T-helper 2 cell treated with Interferon-gamma antibody and Interleukin-4, amounts not matched to agents 5 μg/mL and 100 μg/mL, for 36 hours (primary cell): ENCODE results near the gene ZNF215.
A peak's percentile ranks its signal among the peaks of the same experiment; 100 is the strongest.
"Not testable (repeated sequence)": the region's sequence is repeated elsewhere in the genome, so short reads cannot be mapped to it uniquely, and the experiment has no call there.

Source experiments
- DNase-seq: peaks from one replicate; pipeline ENCODE4 v3.0.0; 2021; ENCODE audit warnings: low spot score
- H3K27ac Mint-ChIP-seq: one replicate; pipeline ENCODE4 v1.8.0; 2021; ENCODE audit warnings: mild to moderate bottlenecking, mixed read lengths
- H3K27me3 Mint-ChIP-seq: one replicate; pipeline ENCODE4 v1.8.0; 2021; ENCODE audit warnings: low read depth, mixed read lengths
- H3K36me3 Mint-ChIP-seq: one replicate; pipeline ENCODE4 v1.8.0; 2021; ENCODE audit warnings: low read depth, mixed read lengths
- H3K4me1 Mint-ChIP-seq: one replicate; pipeline ENCODE4 v1.8.0; 2021; ENCODE audit warnings: low read depth, mixed read lengths
- H3K4me3 Mint-ChIP-seq: one replicate; pipeline ENCODE4 v1.8.0; 2022; ENCODE audit warnings: mild to moderate bottlenecking, moderate library complexity, mixed read lengths
- H3K9me3 Mint-ChIP-seq: one replicate; pipeline ENCODE4 v1.8.0; 2021; ENCODE audit warnings: mixed read lengths

The ZNF215 gene

DNA sequence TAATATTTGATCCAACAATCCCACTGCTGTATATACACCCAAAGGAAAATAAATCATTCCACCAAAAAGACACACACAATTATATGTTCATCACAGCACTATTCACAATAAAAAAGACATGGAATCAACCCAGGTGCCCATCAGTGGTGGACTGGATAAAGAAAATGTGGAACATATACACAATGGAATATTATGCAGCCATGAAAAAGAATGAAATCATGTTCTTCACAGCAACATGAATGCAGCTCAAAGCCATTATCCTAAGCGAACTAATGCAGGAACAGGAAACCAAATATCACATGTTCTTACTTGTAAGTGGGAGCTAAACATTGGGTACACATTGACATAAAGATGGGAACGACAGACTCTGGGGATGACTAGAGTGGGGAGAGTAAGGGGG lies 6.5 kb upstream of the ZNF215 start:
- Mint-ChIP-seq H3K9me3 (no peaks in the 10 kb centered on the region), H3K36me3 (no peaks in the 10 kb centered on the region)

DNA sequence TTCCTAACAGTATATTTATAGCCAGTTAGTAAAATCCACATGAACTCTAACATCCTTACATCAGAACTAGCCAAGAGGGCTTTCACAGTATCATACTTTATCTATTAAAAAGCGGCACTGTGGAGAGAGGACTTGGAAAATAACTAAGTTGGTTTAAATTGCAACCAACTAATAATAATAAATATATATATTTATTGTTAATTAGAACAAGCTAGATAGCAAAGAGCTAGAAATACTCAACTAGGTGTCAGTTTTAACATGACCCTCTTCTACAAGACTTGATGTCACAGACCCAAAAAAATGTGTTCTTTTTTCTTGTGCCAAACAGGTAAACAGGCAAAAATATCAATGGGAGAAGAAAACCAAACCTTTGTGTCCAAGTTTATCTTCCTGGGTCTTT lies 5.5 kb upstream of the ZNF215 start, which contains the start of gene OR2D3:
TSS of gene OR2D3 (plus strand) at position 301 of the 400 bp plus-strand sequence. CDS start at position 301, 0 bp downstream.
- Mint-ChIP-seq H3K27ac (no peak within 1 kb of the TSS), H3K9me3 (no peaks in the 10 kb centered on the region), H3K4me1 (peaks cover 3% of the 10 kb centered on the region), H3K4me3 (no peak within 1 kb of the TSS), H3K36me3 (no peaks in the 10 kb centered on the region), H3K27me3 (peaks cover 10% of the 10 kb centered on the region)
- no peak for DNase-seq

More for the DNA sequence above, 6.5 kb upstream of the ZNF215 start:
- no peak overlapping the region for H3K4me3 Mint-ChIP-seq
- peaks cover 7% of the 10 kb centered on the region for H3K27me3 Mint-ChIP-seq
- DNase-seq, result no peak
- H3K4me1 Mint-ChIP-seq, result no peaks in the 10 kb centered on the region
- no peak overlapping the region for H3K27ac Mint-ChIP-seq

DNA sequence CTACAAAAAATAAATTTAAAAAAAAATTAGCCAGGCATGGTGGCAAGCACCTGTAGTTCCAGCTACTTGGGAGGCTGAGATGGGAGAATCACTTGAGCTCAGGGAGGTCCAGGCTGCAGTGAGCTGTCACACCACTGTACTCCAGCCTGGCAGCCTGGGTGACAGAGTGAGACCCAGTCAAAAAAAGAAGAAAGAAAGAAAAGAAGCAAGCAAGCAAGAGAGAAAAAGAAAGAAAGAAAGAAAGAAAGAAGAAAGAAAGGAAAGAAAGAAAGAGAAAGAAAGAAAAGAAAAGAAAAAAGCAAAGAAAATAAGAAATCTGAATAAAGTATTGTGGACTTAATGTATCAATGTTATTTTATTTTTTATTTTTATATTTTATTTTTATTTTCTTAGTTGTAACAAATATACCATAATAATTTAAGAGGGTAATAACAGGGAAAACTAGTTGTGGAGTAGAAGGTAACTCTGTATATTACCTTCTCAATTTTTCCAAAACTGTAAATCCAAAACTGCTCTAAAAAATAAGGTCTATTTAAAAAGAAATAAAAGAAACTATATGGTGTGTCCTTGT lies 1.1 kb upstream of the ZNF215 start:
- Mint-ChIP-seq H3K27me3 (peaks cover 29% of the 10 kb centered on the region), H3K9me3 (no peaks in the 10 kb centered on the region), H3K4me3 (peak overlapping the region; percentile 90), H3K4me1 (peaks cover 19% of the 10 kb centered on the region), H3K36me3 (no peaks in the 10 kb centered on the region), H3K27ac (no peak overlapping the region)
- no peak for DNase-seq

DNA sequence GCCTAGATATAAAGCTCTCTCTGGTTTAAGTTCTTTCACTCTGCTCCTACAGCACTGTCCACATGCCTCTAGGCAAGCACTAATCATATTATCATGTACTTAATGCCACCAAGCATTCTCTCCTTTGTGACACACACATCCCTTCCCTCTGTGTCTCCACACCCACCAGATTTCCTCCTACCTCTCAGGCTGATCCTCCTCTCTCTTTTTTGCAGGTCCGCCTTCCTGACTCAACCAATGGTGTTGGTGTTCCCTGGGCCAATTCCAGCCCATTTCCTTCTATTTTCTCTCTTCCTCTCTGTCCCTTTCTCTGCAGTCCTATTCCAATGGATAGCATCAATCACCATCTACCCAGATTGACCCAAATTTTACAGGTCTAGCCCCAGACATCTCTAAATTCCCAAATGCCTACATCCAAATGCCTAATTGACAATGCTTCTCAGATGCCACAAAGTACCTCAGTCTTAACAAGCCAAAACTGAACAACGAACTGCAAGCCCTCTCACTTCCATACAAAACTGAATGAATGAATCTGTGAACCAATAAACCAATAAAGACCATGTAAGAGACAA lies 504 bp upstream of the ZNF215 start:
- peak overlapping the region; percentile 90 for H3K4me3 Mint-ChIP-seq
- H3K36me3 Mint-ChIP-seq, result no peaks in the 10 kb centered on the region
- peak overlapping the region; percentile 46 for H3K27ac Mint-ChIP-seq
- H3K27me3 Mint-ChIP-seq, result peaks cover 32% of the 10 kb centered on the region
- peaks cover 19% of the 10 kb centered on the region for H3K4me1 Mint-ChIP-seq
- no peaks in the 10 kb centered on the region for H3K9me3 Mint-ChIP-seq
- DNase-seq, result no peak

DNA sequence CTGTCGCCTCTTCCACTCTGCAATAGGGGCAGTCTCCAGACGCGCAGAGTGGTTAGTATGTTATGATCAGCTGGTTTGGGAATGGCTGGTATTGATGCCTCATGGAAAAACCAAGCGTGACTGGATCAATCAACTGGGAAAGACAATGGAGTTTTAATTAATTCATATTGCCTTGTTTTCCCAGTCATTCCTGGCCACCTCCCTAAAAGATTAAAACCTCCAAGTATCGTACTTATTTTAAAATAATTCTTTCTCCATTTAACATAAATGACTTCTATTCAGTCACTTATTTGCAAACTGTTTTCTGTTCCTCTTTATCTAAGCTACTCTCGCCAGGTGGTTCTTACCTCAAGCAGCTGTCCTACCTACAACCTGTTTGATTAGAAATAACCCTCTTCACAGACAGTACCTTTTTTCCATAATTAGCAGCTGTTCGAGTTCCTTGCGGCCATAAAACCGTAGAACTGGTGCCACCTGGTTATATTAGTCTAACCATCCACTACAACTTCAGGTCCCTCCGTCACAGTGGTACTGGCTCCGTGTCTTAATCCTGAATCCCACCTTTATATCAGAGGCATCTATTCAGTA lies 898 bp downstream of the ZNF215 start:
- Mint-ChIP-seq H3K36me3 (no peaks in the 10 kb centered on the region), H3K9me3 (no peaks in the 10 kb centered on the region)

DNA sequence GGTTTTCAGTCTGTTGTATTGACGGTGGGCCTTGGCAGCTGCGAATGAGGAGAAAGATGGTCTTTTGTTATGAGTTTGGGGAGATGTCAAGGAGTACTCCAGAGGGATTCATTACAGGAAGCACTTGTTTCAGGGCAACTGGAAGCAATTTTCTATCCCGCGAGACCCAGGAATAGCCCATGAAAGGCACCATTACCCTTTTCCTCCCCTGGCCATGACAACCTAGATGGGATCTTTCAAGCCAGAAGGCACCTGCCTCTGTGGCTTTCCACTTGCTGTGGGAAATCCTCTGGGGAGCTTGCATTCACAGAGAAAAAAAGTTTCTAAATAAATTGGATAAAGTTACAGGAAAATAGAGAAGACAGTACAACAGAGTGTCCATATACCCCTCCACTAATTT lies 2.7 kb downstream of the ZNF215 start:
- Mint-ChIP-seq H3K4me3 (no peak overlapping the region), H3K27me3 (peaks cover 30% of the 10 kb centered on the region), H3K9me3 (no peaks in the 10 kb centered on the region), H3K4me1 (peaks cover 30% of the 10 kb centered on the region), H3K27ac (no peak overlapping the region), H3K36me3 (peaks cover 7% of the 10 kb centered on the region)
- DNase-seq, result no peak

More for the DNA sequence above, 898 bp downstream of the ZNF215 start:
- Mint-ChIP-seq H3K4me3 (peak overlapping the region; percentile 90), H3K27ac (peak overlapping the region; percentile 29), H3K27me3 (peaks cover 32% of the 10 kb centered on the region), H3K4me1 (peaks cover 25% of the 10 kb centered on the region)
- no peak for DNase-seq

DNA sequence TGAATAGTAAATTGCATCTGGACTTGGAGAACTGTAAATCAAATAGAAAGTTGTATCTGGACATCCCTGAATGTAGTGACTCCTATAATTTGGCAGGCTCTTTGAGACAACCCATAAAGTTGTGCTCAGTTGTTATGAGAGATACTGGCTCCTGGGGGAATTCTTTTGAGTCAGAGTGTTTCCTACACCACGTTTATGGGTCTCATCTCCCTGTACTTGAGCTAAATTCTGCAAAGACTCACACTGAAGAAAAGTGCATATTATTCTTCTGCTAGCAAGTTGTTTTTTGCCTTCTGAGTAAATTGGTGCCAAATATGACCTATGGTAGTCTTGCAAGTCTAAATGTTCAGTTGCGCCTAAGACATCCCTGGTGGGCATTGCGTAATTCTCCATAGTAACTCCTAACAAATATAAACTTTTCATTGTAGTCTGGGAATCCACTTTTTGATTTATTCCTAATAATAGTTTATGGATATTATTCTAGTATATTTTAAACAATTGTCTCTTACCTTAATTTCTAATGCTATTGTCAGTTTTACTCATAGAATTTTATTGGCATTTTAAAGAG lies 5.0 kb downstream of the ZNF215 start:
- H3K27ac Mint-ChIP-seq, result no peak overlapping the region
- no peak overlapping the region for H3K4me3 Mint-ChIP-seq
- no peak for DNase-seq
- H3K27me3 Mint-ChIP-seq, result peaks cover 18% of the 10 kb centered on the region
- H3K4me1 Mint-ChIP-seq, result peaks cover 26% of the 10 kb centered on the region
- H3K9me3 Mint-ChIP-seq, result no peaks in the 10 kb centered on the region
- H3K36me3 Mint-ChIP-seq, result peaks cover 16% of the 10 kb centered on the region

DNA sequence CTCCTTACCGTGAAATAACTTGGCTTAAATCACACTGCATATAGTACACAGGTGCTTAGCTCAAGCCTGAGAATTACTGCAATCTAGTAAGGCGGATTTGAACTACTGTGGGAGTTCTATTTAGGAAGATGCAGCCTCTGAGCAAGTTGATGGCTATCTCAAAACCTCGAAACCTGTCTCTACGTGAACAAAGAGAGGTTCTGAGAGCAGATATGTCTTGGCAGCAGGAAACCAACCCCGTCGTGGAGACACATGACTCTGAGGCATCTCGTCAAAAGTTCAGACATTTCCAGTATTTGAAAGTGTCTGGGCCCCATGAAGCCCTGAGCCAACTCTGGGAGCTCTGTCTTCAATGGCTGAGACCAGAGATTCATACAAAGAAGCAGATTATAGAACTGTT lies 5.9 kb downstream of the ZNF215 start:
- H3K4me3 Mint-ChIP-seq, result peak overlapping the region; percentile 55

DNA sequence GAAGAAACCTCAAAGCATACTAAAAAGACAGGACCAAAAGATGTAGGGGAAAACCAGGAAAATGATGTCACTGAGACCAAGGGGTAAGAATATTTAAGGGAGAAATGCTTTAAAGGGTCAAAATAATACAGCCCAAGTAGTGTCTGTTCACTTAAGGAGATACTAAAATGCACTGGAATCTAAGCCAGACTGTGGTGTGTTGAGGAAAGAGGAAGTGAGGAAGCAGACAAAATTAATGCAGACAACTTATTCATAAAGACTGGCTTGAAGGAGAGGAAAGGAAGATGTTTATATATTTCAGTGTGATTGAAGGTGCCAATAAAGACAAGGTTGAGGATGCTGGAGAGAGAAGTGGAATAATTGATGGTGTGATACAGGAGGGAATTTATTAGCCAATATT lies 15.7 kb downstream of the ZNF215 start:
- Mint-ChIP-seq H3K27me3 (no peaks in the 10 kb centered on the region), H3K9me3 (no peaks in the 10 kb centered on the region), H3K4me3 (no peak overlapping the region), H3K27ac (no peak overlapping the region), H3K36me3 (no peaks in the 10 kb centered on the region), H3K4me1 (no peaks in the 10 kb centered on the region)
- no peak for DNase-seq

More for the DNA sequence above, 5.9 kb downstream of the ZNF215 start:
- Mint-ChIP-seq H3K4me1 (peaks cover 22% of the 10 kb centered on the region), H3K27me3 (peaks cover 12% of the 10 kb centered on the region), H3K36me3 (peaks cover 16% of the 10 kb centered on the region), H3K27ac (peak overlapping the region; percentile 73), H3K9me3 (no peaks in the 10 kb centered on the region)
- DNase-seq, result peak; percentile 56

DNA sequence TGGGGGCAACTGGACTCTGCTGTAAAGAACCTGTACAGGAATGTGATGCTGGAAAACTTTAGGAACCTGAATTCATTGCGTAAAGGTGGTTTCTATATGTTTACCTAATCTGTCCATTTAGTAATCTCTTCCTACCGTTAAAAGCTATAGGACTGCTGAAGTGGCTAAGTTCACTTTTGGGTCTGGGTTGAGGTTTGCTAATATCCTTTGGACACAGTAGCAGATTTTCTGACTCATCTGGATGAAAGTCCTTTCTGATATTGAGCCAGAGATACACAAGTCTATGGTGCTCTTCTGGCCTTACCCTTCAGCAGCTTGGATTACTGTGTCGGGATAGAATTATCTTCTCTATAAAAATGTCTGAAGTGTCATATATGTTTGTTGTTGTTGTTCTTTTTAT lies 16.9 kb downstream of the ZNF215 start:
- H3K27me3 Mint-ChIP-seq, result no peaks in the 10 kb centered on the region
- H3K9me3 Mint-ChIP-seq, result no peaks in the 10 kb centered on the region
- no peaks in the 10 kb centered on the region for H3K4me1 Mint-ChIP-seq
- H3K27ac Mint-ChIP-seq, result no peak overlapping the region
- H3K36me3 Mint-ChIP-seq, result no peaks in the 10 kb centered on the region
- H3K4me3 Mint-ChIP-seq, result no peak overlapping the region
- no peak for DNase-seq

DNA sequence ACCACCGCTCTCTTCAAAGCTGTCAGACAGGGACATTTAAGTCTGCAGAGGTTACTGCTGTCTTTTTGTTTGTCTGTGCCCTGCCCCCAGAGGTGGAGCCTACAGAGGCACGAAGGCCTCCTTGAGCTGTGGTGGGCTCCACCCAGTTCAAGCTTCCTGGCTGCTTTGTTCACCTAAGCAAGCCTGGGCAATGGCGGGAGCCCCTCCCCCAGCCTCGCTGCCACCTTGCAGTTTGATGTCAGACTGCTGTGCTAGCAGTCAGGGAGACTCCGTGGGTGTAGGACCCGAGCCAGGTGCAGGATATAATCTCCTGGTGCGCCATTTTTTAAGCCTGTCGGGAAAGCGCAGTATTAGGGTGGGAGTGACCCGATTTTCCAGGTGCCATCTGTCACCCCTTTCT lies 28.0 kb downstream of the ZNF215 start:
- DNase-seq, H3K4me3 Mint-ChIP-seq, H3K36me3 Mint-ChIP-seq: not testable (repeated sequence)

DNA sequence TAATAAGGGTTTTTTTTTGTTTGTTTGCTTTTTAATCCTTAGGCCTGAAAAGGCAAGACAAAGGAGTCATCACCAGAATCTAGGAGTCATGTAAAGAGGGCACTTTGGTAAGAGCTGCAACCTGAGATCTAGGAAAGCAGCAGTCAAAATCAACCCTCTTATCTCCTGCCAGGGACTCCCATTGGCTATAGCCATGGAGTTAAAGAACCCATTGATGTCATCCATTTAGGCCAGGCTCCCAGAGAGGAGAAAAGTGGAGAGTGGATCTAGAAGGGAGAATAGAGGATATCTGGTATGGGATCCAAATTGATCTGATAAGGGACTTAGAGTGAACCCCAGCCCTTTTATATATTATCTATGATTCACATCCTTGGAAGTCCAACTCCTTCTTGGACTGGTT lies 35.9 kb downstream of the ZNF215 start:
- no peaks in the 10 kb centered on the region for H3K9me3 Mint-ChIP-seq
- no peaks in the 10 kb centered on the region for H3K4me1 Mint-ChIP-seq
- H3K36me3 Mint-ChIP-seq, result no peaks in the 10 kb centered on the region
- no peak overlapping the region for H3K27ac Mint-ChIP-seq
- H3K27me3 Mint-ChIP-seq, result no peaks in the 10 kb centered on the region
- no peak for DNase-seq
- no peak overlapping the region for H3K4me3 Mint-ChIP-seq

More for the DNA sequence above, 28.0 kb downstream of the ZNF215 start:
- H3K4me1 Mint-ChIP-seq, H3K27me3 Mint-ChIP-seq, H3K9me3 Mint-ChIP-seq, H3K27ac Mint-ChIP-seq: not testable (repeated sequence)

DNA sequence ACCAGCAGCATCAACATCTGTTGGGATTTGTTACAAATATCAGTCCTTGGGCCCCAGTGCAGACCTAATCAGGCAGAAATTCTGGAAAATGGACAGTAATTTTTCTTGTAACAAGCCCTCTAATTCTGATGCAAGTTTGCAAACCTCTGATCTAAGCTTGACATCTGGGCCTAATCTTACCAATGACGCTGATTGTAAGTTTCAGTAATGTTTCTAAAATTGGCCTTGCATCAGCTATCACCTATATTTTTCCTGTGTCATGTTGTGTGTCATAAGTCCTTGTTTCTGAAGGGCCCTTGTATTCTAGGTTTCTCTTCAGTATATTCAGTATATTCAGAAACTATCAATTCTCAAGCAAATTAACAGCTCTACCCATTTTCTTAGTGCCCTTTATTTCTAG lies 36.4 kb downstream of the ZNF215 start:
- no peaks in the 10 kb centered on the region for H3K4me1 Mint-ChIP-seq
- DNase-seq, result no peak
- no peak overlapping the region for H3K4me3 Mint-ChIP-seq
- no peak overlapping the region for H3K27ac Mint-ChIP-seq
- H3K36me3 Mint-ChIP-seq, result no peaks in the 10 kb centered on the region
- peaks cover under 1% of the 10 kb centered on the region for H3K9me3 Mint-ChIP-seq
- no peaks in the 10 kb centered on the region for H3K27me3 Mint-ChIP-seq

DNA sequence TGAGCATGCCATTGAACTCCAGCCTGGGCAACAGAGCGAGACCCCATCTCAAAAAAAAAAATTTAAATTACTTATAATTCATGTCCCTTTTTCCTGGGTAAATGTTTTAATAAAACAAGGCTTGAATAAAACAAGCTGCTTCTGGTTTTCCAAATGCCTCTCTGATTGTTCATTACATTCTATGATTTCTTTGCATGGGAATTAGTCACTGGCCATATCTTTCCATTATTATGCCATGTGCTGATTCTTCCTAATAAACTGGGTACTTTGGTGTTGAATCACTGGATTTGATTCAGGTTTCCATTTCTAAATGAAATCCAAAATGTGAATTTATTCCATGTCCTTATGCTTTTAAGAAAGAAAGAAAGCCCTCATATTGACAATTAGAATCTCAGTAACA lies 42.6 kb downstream of the ZNF215 start:
- DNase-seq, result no peak

More for the DNA sequence above, 42.6 kb downstream of the ZNF215 start:
- no peak overlapping the region for H3K4me3 Mint-ChIP-seq
- no peaks in the 10 kb centered on the region for H3K36me3 Mint-ChIP-seq
- peaks cover 6% of the 10 kb centered on the region for H3K9me3 Mint-ChIP-seq
- no peak overlapping the region for H3K27ac Mint-ChIP-seq
- H3K4me1 Mint-ChIP-seq, result no peaks in the 10 kb centered on the region
- no peaks in the 10 kb centered on the region for H3K27me3 Mint-ChIP-seq
